Thoracic aorta (tissue), 2 donors: Measurements from ENCODE around the gene ECE1. TPM values are rescaled to one million over a fixed set of nuclear protein-coding genes. Genes with fewer than 3 reads are reported as not detected.
"Not testable (repeated sequence)": the region's sequence is repeated elsewhere in the genome, so short reads cannot be mapped to it uniquely, and the experiment has no call there.

ENCODE experiments used
- ATAC-seq: fragments of 150-250 bp; one replicate; pipeline ENCODE4 v1.8.0; 2017; ENCODE audit warnings: low read depth; ENCODE audit not compliant: insufficient number of reproducible peaks, low FRiP score
- DNase-seq: peaks from one replicate; pipeline ENCODE4 v3.0.0-alpha.2; 2020; ENCODE audit warnings: low spot score
- H3K27ac ChIP-seq, 2 donors: fragments of 200-600 bp; sonication (generic); 1 replicate in 1 of 2; 2 replicates in 1 of 2; pipeline ENCODE4 v1.5.1; 2016; ENCODE audit warnings: mild to moderate bottlenecking in 2 of 2, moderate library complexity in 2 of 2
- H3K27me3 ChIP-seq: fragments of 200-600 bp; sonication (generic); replicated peaks from 2 replicates; pipeline ENCODE4 v1.6.0; 2016; ENCODE audit warnings: mild to moderate bottlenecking; ENCODE audit not compliant: insufficient read depth
- H3K36me3 ChIP-seq: fragments of 200-600 bp; sonication (generic); one replicate; pipeline ENCODE4 v1.5.1; 2016
- H3K4me1 ChIP-seq, 2 donors: fragments of 200-600 bp; sonication (generic); 1 replicate in 1 of 2; 2 replicates in 1 of 2; pipeline versions ENCODE4 v1.5.1 to v1.6.0; 2016; ENCODE audit warnings: low read depth in 2 of 2, mild to moderate bottlenecking in 1 of 2; ENCODE audit not compliant: control insufficient read depth in 1 of 2
- H3K4me3 ChIP-seq: fragments of 200-600 bp; sonication (generic); 2 replicates; pipeline ENCODE4 v1.5.1; 2016; ENCODE audit warnings: mild to moderate bottlenecking
- H3K9me3 ChIP-seq: fragments of 200-600 bp; sonication (generic); 2 replicates; pipeline ENCODE4 v1.5.1; 2016
- total RNA-seq, 2 donors: library from RNA; depleted of rRNA; stranded (reverse); fragments of >200 nt; gene quantifications; one replicate each; pipeline versions ENCODE4 v1.1.0 to v1.2.3, GENCODE V29; 2016
- TF ChIP-seq, protein P1 (sequence below): fragments of 200-600 bp; sonication (generic); IDR thresholded peaks from one replicate; pipeline ENCODE4 v1.5.1; 2019; ENCODE audit warnings: antibody characterized with exemption

Gene ECE1
- total RNA-seq, 2 donors from 2014 or later = 103 to 124 TPM

DNA sequence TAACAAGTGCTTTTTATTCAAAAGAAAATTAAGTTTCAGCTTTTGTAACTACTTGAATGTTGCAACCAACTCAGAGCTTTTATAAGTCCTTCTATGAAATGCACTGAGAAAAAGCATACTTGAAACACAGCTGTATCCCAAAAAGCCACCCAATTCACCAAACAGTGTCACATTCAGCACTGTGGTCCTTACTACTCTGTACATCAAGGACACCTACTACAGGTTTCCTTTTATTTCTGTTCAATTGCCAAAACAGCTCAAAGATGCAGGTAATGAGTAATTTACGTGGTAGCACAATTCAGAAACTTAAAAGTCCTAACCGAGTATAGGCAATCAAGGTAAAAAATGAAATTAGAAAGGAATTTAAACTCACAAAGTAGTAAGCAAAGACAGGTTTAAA lies 116.0 kb downstream of the ECE1 start:
- Histone ChIP-seq H3K27me3 (no peaks in the 10 kb centered on the region), H3K9me3 (no peaks in the 10 kb centered on the region), H3K27ac (peak overlapping the region; percentile 43 to 87), H3K36me3 (peaks cover 3% of the 10 kb centered on the region), H3K4me1 (peaks cover 11 to 36% of the 10 kb centered on the region in 2 donors), H3K4me3 (peak overlapping the region; percentile 87)
- ATAC-seq = no peak
- DNase-seq = no peak
- TF ChIP-seq, protein P1, sequence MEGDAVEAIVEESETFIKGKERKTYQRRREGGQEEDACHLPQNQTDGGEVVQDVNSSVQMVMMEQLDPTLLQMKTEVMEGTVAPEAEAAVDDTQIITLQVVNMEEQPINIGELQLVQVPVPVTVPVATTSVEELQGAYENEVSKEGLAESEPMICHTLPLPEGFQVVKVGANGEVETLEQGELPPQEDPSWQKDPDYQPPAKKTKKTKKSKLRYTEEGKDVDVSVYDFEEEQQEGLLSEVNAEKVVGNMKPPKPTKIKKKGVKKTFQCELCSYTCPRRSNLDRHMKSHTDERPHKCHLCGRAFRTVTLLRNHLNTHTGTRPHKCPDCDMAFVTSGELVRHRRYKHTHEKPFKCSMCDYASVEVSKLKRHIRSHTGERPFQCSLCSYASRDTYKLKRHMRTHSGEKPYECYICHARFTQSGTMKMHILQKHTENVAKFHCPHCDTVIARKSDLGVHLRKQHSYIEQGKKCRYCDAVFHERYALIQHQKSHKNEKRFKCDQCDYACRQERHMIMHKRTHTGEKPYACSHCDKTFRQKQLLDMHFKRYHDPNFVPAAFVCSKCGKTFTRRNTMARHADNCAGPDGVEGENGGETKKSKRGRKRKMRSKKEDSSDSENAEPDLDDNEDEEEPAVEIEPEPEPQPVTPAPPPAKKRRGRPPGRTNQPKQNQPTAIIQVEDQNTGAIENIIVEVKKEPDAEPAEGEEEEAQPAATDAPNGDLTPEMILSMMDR = no peak

DNA sequence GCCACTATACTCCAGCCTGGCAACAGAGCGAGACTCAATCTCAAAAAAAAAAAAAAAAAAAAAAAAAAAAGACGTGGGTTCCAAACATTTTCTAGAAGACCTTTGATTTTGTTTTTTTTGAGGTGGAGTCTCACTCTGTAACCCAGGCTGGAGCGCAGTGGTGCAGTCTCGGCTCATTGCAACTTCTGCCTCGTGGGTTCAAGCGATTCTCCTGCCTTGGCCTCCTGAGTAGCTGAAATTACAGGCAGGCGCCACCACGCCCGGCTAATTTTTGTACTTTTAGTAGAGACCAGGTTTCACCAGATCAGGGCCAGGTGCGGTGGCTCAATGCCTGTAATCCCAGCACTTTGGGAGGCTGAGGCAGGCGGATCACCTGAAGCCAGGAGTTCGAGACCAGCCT lies 117.2 kb downstream of the ECE1 start:
- H3K27me3 ChIP-seq, H3K36me3 ChIP-seq, H3K9me3 ChIP-seq, DNase-seq, ATAC-seq, H3K27ac ChIP-seq, H3K4me3 ChIP-seq: not testable (repeated sequence)
- H3K4me1 ChIP-seq = peaks cover 11 to 36% of the 10 kb centered on the region in 2 donors

DNA sequence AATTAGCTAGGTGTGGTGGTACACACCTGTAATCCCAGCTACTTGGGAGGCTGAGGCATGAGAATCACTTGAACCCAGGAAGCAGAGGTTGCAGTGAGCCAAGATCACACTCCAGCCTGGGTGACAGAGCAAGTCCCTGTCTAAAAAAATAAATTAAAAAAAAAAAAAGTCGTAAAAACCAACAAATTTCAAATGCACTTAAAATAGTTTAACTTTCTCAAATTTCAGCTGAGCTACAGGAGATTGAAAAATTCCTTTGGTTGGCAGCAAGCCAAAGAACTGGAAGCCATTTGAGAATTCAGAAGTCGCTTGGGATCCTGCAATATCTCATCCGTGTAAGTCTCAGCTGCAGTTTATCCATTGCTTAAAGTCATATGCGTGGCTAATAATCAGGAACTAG lies 119.4 kb downstream of the ECE1 start:
- peak overlapping the region in 1 of 2 donors; percentile 50 for H3K27ac ChIP-seq
- not testable (repeated sequence) for H3K9me3 ChIP-seq, DNase-seq, ATAC-seq, H3K36me3 ChIP-seq, H3K27me3 ChIP-seq, H3K4me3 ChIP-seq
- peaks cover 11 to 36% of the 10 kb centered on the region in 2 donors for H3K4me1 ChIP-seq

DNA sequence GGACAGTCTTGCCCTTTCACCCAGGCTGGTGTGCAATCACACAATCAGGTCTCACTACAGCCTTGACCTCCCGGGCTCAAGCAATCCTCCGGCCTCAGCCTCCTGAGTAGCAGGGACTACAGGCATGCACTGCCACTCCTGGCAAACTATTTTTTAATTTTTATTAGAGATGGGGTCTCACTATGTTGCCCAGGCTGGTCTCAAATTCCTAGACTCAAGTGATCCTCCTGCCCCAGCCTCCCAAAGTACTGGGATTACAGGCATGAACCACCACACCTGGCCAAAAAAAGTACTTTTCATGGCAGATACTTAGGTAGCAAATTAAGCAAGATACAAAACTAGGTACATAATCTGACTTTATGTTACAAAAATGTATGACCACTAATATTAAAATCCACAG lies 121.8 kb downstream of the ECE1 start:
- no peak overlapping the region for H3K27ac ChIP-seq
- H3K36me3 ChIP-seq = peaks cover 3% of the 10 kb centered on the region
- ATAC-seq (no peak), DNase-seq (no peak)
- no peaks in the 10 kb centered on the region for H3K9me3 ChIP-seq
- TF ChIP-seq, protein P1 = no peak
- H3K4me1 ChIP-seq = peaks cover 8 to 22% of the 10 kb centered on the region in 2 donors
- no peaks in the 10 kb centered on the region for H3K27me3 ChIP-seq
- no peak overlapping the region for H3K4me3 ChIP-seq

Other genes with a start within 250 kb of the ECE1 start
- gene EIF4G3, start 113.6 kb downstream of the ECE1 start, total RNA-seq = 10 to 100 TPM; 43.1 to 54.0 TPM
- gene NBPF3, start 149.7 kb upstream of the ECE1 start, total RNA-seq = 1 to 10 TPM; 4.2 to 9.5 TPM
- 1 to 10 TPM; 3.7 to 7.8 TPM for gene ALPL, start 219.0 kb upstream of the ECE1 start, total RNA-seq